Keratinocyte (primary cell): ENCODE results near the gene GNB5. TPM values are rescaled to one million over a fixed set of nuclear protein-coding genes. Genes with fewer than 3 reads are reported as not detected.

Source experiments
- DNase-seq: peaks from one replicate; pipeline ENCODE4 v3.0.0-alpha.2; 2011; ENCODE audit warnings: low read depth, missing footprints, low spot score
- FAIRE-seq: peaks from 2 replicates; lab custom pipeline; 2011; peaks lifted over from hg19 to GRCh38; lab: Jason Lieb, UNC
- H2AFZ ChIP-seq: 2 replicates; pipeline ENCODE4 v1.6.0; 2012; ENCODE audit warnings: low read length, control low read depth, inconsistent platforms; ENCODE audit not compliant: control insufficient read depth
- H3K27ac ChIP-seq: 2 replicates; pipeline ENCODE4 v1.5.1; 2011; ENCODE audit warnings: low read length; ENCODE audit not compliant: control insufficient read depth, insufficient read depth
- H3K27me3 ChIP-seq: 3 replicates; pipeline ENCODE4 v1.6.0; 2011; ENCODE audit warnings: low read length; ENCODE audit not compliant: control insufficient read depth, insufficient read depth; ENCODE audit errors: extremely low read depth
- H3K36me3 ChIP-seq, 2 experiments: 2 replicates in 1 of 2; 3 replicates in 1 of 2; pipeline ENCODE4 v1.5.1; 2011; ENCODE audit warnings: low read length in 2 of 2, mild to moderate bottlenecking in 1 of 2; ENCODE audit not compliant: control insufficient read depth in 2 of 2, insufficient read depth in 2 of 2; ENCODE audit errors: extremely low read depth in 1 of 2
- H3K4me1 ChIP-seq: 3 replicates; pipeline ENCODE4 v1.5.1; 2011; ENCODE audit warnings: low read length; ENCODE audit not compliant: control insufficient read depth, insufficient read depth; ENCODE audit errors: extremely low read depth
- H3K4me2 ChIP-seq: 3 replicates; pipeline ENCODE4 v1.6.0; 2011; ENCODE audit warnings: low read depth, low read length; ENCODE audit not compliant: control insufficient read depth, insufficient read depth; ENCODE audit errors: extremely low read depth
- H3K4me3 ChIP-seq, 3 experiments: fragments of 200-600 bp in 1 of 3; sonication (generic) in 1 of 3; 2 replicates in 2 of 3; 3 replicates in 1 of 3; pipeline ENCODE4 v1.5.1; 2011 to 2016; ENCODE audit warnings: low read length in 3 of 3, mild to moderate bottlenecking in 3 of 3, control low read depth in 2 of 3, inconsistent platforms in 1 of 3, low read depth in 1 of 3, mixed read lengths in 1 of 3, mixed run types in 1 of 3, moderate library complexity in 1 of 3; ENCODE audit not compliant: control insufficient read depth in 2 of 3, insufficient read depth in 2 of 3; ENCODE audit errors: extremely low read depth in 1 of 3
- H3K79me2 ChIP-seq: 2 replicates; pipeline ENCODE4 v1.6.0; 2012; ENCODE audit warnings: low read length; ENCODE audit not compliant: control insufficient read depth, insufficient read depth
- H3K9ac ChIP-seq: 3 replicates; pipeline ENCODE4 v1.6.0; 2011; ENCODE audit warnings: low read length; ENCODE audit not compliant: control insufficient read depth, insufficient read depth; ENCODE audit errors: extremely low read depth
- H3K9me1 ChIP-seq: 3 replicates; pipeline ENCODE4 v1.6.0; 2011; ENCODE audit warnings: low read length; ENCODE audit not compliant: control insufficient read depth, insufficient read depth; ENCODE audit errors: extremely low read depth
- H3K9me3 ChIP-seq: 2 replicates; pipeline ENCODE4 v1.5.1; 2012; ENCODE audit warnings: low read depth, low read length; ENCODE audit not compliant: control insufficient read depth
- H4K20me1 ChIP-seq: 3 replicates; pipeline ENCODE4 v1.6.0; 2011; ENCODE audit warnings: low read length; ENCODE audit not compliant: control insufficient read depth, insufficient read depth; ENCODE audit errors: extremely low read depth
- CTCF ChIP-seq, 3 experiments: IDR thresholded peaks in 1 of 3; conservative IDR thresholded peaks in 1 of 3; optimal IDR thresholded peaks in 1 of 3; 2 replicates in 2 of 3; 3 replicates in 1 of 3; pipeline versions ENCODE3 to v1.5.1; 2011; ENCODE audit warnings: low read length in 3 of 3, mild to moderate bottlenecking in 3 of 3, moderate library complexity in 2 of 3, control low read depth in 1 of 3, inconsistent platforms in 1 of 3; ENCODE audit not compliant: insufficient read depth in 2 of 3; ENCODE audit errors: extremely low read depth in 1 of 3
- EZH2 ChIP-seq: IDR thresholded peaks from one replicate; pipeline ENCODE4 v1.6.1; 2012; ENCODE audit warnings: inconsistent platforms, mild to moderate bottlenecking, low read length, moderate library complexity
- dilution Hi-C: fragments of 300-500 bp; cut with MboI; formaldehyde crosslinking; loops from one replicate; pipeline ENCODE4 v1.7.0; 2020; ENCODE audit warnings: low sequenced_read_pairs; ENCODE audit not compliant: extremely low pct_ligation_motif_present
- polyA plus RNA-seq, 5 experiments: library from polyadenylated mRNA; depleted of rRNA in 3 of 5; stranded (reverse) in 3 of 5; stranded (forward) in 1 of 5; unstranded in 1 of 5; fragments of >200 nt; gene quantifications; 1 replicate in 1 of 5; 2 replicates in 3 of 5; 3 replicates in 1 of 5; pipeline versions ENCODE4 v1.2.1 to v1.2.3, GENCODE V29; 2011 to 2012; ENCODE audit warnings: missing spikeins in 2 of 5, low read depth in 1 of 5, low replicate concordance in 1 of 5

Gene GNB5
- polyA plus RNA-seq, 1 donor (not counting 4 experiments of a cell fraction or from before 2014, with no cell fraction given), result 25.8 TPM

- H3K4me3 ChIP-seq, result no peak overlapping the region
- no peaks in the 10 kb centered on the region for H3K9me1 ChIP-seq
- H4K20me1 ChIP-seq, result no peaks in the 10 kb centered on the region
- no peaks in the 10 kb centered on the region for H3K79me2 ChIP-seq
- H3K27ac ChIP-seq, result no peak overlapping the region
- no peaks in the 10 kb centered on the region for H3K4me1 ChIP-seq
- no peaks in the 10 kb centered on the region for H3K9me3 ChIP-seq
- no peak for TF ChIP-seq EZH2
- DNase-seq, result no peak
- no peaks in the 10 kb centered on the region for H3K27me3 ChIP-seq
- dilution Hi-C loops, result no loop called here
- H3K36me3 ChIP-seq, result peaks cover 3 to 14% of the 10 kb centered on the region in 2 experiments
- no peak overlapping the region for H3K4me2 ChIP-seq
- no peak for FAIRE-seq
- H2AFZ ChIP-seq, result no peak overlapping the region
- no peak overlapping the region for H3K9ac ChIP-seq
Measured at GRCh38 chr15:52154896-52155865, 36.0 kb downstream of the GNB5 start.

- Histone ChIP-seq H3K9me3 (no peaks in the 10 kb centered on the region), H3K4me1 (no peaks in the 10 kb centered on the region), H3K79me2 (no peaks in the 10 kb centered on the region), H2AFZ (no peak overlapping the region), H3K27ac (no peak overlapping the region), H3K9ac (no peak overlapping the region), H4K20me1 (no peaks in the 10 kb centered on the region), H3K9me1 (no peaks in the 10 kb centered on the region), H3K4me3 (no peak overlapping the region), H3K27me3 (no peaks in the 10 kb centered on the region), H3K4me2 (no peak overlapping the region), H3K36me3 (peaks cover 3 to 20% of the 10 kb centered on the region in 2 experiments)
- FAIRE-seq, result no peak
- DNase-seq, result no peak
- dilution Hi-C loops, result no loop called here
- TF ChIP-seq EZH2 (no peak), CTCF (optimal IDR thresholded peaks at IDR 0.05 in 1 of 3, IDR thresholded peaks at IDR 0.05 in 1 of 3, conservative IDR thresholded peaks at IDR 0.05 in 1 of 3; ENCODE audit: extremely low read depth in 1 of 3, insufficient read depth in 2 of 3, low read length in 3 of 3) (no peak)
Measured at GRCh38 chr15:52153900-52154895, 37.0 kb downstream of the GNB5 start.
